Esophagus (tissue), 2 donors: ENCODE measurements around the gene RNF138. TPM values are rescaled to one million over a fixed set of nuclear protein-coding genes. Genes with fewer than 3 reads are reported as not detected.

Experiments
- H3K27ac ChIP-seq, 2 donors: one replicate each; pipeline ENCODE4 v1.5.1; 2013; ENCODE audit warnings: low read depth in 2 of 2, mild to moderate bottlenecking in 2 of 2, inconsistent platforms in 1 of 2, low read length in 1 of 2, moderate library complexity in 1 of 2
- H3K27me3 ChIP-seq, 2 donors: one replicate each; pipeline ENCODE4 v1.6.1; 2013; ENCODE audit warnings: low read length in 2 of 2, control low read depth in 1 of 2, mild to moderate bottlenecking in 1 of 2; ENCODE audit not compliant: insufficient read depth in 2 of 2, control insufficient read depth in 1 of 2
- H3K36me3 ChIP-seq, 2 donors: one replicate each; pipeline ENCODE4 v1.6.1; 2013; ENCODE audit warnings: low read length in 1 of 2; ENCODE audit not compliant: control insufficient read depth in 2 of 2, insufficient read depth in 2 of 2
- H3K4me1 ChIP-seq, 2 donors: one replicate each; pipeline ENCODE4 v1.6.1; 2013; ENCODE audit warnings: low read length in 1 of 2; ENCODE audit not compliant: control insufficient read depth in 2 of 2, insufficient read depth in 2 of 2
- H3K4me3 ChIP-seq, 2 donors: one replicate each; pipeline ENCODE4 v1.5.1; 2013; ENCODE audit warnings: low read length in 2 of 2, mild to moderate bottlenecking in 2 of 2, low read depth in 1 of 2, moderate library complexity in 1 of 2
- H3K9me3 ChIP-seq, 2 donors: one replicate each; pipeline ENCODE4 v1.6.1; 2013; ENCODE audit warnings: mild to moderate bottlenecking in 2 of 2, low read depth in 1 of 2, low read length in 1 of 2, moderate library complexity in 1 of 2; ENCODE audit not compliant: control insufficient read depth in 2 of 2, insufficient read depth in 1 of 2
- WGBS, 2 donors: extraction: QIAGEN DNeasy Blood & Tissue Kit; methylation state at CpG; one replicate each; pipeline ENCODE4 v1.1.7; 2013; 5-methylcytosine and 5-hydroxymethylcytosine counted together
- polyA plus RNA-seq, 2 donors: library from polyadenylated mRNA; stranded (reverse); fragments of 200-250 nt; gene quantifications; one replicate each; pipeline ENCODE4 v1.2.3, GENCODE V29; 2013
- donor health status: healthy with polysubstance abuse.
- donor health status: Bipolar disorder and iron deficiency.

Gene RNF138
- polyA plus RNA-seq, 2 donors: 7.4 to 11.9 TPM

DNA sequence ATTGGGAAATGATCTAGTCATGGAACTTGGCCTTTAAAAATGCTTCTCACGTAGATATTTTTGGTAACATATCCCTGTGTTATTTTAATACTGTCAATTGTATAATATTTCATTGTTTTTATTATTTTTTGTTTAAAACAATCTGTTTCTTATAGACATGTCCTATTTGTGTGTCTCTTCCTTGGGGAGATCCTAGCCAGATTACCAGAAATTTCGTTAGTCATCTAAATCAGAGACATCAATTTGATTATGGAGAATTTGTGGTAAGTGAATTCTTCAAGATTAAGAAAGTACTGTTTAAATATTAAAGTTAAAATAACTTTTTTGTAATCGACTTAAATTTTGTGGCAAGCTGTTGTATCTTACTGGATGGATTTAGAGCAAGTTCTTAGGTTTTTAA is 34.9 kb downstream of the RNF138 start:
- Histone ChIP-seq H3K36me3 (peaks cover 0 to 2% of the 10 kb centered on the region in 2 donors), H3K4me1 (no peaks in the 10 kb centered on the region), H3K27me3 (no peaks in the 10 kb centered on the region), H3K9me3 (no peaks in the 10 kb centered on the region), H3K4me3 (no peak overlapping the region), H3K27ac (no peak overlapping the region)
- WGBS, 2 donors: 90 to 91% methylated on average over 3 of the region's 3 CpGs

DNA sequence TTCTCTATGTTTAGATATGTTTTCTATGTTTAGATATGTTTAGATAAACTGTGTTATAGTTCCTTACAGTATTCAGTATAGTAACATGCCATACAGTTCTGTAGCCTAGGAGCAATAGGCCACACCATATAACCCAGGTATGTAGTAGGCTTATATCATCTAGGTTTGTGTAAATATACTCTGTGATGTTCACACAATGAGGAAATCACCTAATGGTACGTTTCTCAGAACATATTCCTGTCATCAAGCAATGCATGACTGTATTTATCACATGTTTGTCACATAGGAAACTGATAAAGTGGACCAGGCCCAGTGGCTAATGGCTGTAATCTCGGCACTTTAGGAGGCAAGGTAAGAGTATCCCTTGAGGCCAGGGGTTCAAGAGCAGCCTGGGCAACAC is 44.0 kb downstream of the RNF138 start:
- H3K9me3 ChIP-seq: no peaks in the 10 kb centered on the region
- no peaks in the 10 kb centered on the region for H3K27me3 ChIP-seq
- H3K4me3 ChIP-seq: no peak overlapping the region
- H3K27ac ChIP-seq: no peak overlapping the region
- 76 to 85% methylated on average over 2 of the region's 2 CpGs for WGBS, 2 donors
- H3K36me3 ChIP-seq: peaks cover 0 to 2% of the 10 kb centered on the region in 2 donors
- no peaks in the 10 kb centered on the region for H3K4me1 ChIP-seq

DNA sequence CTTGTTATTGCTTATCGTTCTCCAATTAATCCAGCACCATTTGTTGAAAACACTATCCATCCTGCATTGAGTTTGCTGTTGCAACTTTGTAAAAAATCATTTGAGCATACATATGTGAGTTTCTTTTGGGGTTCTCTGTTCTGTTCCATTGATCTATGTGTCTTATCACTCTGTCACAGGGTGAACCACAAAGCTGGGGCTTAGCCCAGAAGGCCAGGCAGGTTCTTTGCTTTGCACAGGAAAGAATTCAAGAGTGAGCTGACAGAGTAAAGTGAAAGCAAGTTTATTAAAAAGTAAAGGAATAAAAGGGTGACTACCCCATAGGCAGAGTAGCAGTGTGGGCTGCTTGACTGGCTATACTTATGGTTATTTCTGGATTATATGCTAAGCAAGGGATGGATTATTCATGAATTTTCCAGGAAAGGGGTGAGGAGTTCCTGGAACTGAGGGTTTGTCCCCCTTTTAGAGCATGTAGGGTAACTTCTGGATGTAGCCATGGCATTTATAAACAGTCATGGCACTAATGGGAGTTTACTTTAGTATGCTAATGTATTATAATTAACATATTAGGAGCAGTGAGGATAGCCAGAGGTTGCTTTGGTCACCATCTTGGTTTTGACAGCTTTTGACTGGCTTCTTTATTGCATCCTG is 46.8 kb downstream of the RNF138 start:
- Histone ChIP-seq H3K4me1 (no peaks in the 10 kb centered on the region), H3K27me3 (no peaks in the 10 kb centered on the region), H3K27ac (no peak overlapping the region), H3K36me3 (no peaks in the 10 kb centered on the region), H3K4me3 (no peak overlapping the region), H3K9me3 (no peaks in the 10 kb centered on the region)
- WGBS, 2 donors: 71 to 77% methylated on average over 1 of the region's 1 CpG

DNA sequence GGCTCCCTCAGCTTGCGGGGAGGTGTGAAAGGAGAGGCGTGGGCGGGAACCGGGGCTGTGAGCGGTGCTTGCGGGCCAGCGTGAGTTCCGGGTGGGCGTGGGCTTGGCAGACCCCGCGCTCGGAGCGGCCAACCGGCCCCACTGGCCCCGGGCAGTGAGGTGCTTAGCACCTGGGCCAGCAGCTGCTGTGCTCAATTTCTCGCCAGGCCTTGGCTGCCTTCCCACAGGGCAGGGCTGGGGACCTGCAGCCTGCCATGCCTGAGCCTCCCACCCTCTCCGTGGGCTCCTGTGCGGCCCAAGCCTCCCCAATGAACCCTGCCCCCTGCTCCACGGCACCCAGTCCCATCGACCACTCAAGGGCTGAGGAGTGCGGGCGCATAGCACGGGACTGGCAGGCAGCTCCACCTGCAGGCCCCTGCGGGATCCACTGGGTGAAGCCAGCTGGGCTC is 48.2 kb downstream of the RNF138 start:
- Histone ChIP-seq H3K27ac (no peak overlapping the region), H3K9me3 (no peaks in the 10 kb centered on the region), H3K4me3 (no peak overlapping the region), H3K4me1 (no peaks in the 10 kb centered on the region), H3K36me3 (no peaks in the 10 kb centered on the region), H3K27me3 (no peaks in the 10 kb centered on the region)
- 91 to 93% methylated on average over 24 of the region's 24 CpGs for WGBS, 2 donors

DNA sequence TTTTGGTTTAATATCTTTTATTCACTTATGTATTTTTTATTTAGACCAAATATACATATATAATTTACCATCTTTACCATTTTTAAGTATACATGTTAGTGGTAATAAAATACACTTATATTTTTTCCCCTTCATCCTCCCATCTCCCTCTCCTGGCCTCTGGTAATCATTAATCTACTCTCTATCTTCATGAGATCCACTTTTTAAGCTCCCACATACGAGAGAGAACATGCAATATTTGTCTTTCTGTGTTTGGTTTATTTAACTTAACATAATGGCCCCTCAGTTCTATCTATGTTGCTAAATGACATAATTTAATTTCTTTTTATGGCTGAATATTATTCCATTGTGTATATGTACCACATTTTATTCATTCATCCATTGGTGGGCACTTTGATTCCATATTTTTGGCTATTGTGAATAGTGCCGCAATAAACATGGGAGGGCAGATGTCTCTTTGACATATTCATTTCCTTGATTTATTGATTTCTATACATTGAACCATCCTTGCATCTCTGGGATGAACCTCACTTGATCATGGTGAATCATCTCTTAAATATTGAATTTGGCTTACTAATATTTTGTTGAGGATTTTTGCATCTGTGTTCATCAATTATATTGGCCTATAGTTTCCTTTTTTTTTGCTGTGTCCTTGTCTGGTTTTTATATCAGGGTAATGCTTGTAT is 56.7 kb downstream of the RNF138 start:
- H3K27me3 ChIP-seq: no peaks in the 10 kb centered on the region
- H3K36me3 ChIP-seq: no peaks in the 10 kb centered on the region
- no peaks in the 10 kb centered on the region for H3K9me3 ChIP-seq
- WGBS, 2 donors: 58 to 60% methylated on average over 2 of the region's 2 CpGs
- H3K4me1 ChIP-seq: no peaks in the 10 kb centered on the region
- no peak overlapping the region for H3K27ac ChIP-seq
- no peak overlapping the region for H3K4me3 ChIP-seq

DNA sequence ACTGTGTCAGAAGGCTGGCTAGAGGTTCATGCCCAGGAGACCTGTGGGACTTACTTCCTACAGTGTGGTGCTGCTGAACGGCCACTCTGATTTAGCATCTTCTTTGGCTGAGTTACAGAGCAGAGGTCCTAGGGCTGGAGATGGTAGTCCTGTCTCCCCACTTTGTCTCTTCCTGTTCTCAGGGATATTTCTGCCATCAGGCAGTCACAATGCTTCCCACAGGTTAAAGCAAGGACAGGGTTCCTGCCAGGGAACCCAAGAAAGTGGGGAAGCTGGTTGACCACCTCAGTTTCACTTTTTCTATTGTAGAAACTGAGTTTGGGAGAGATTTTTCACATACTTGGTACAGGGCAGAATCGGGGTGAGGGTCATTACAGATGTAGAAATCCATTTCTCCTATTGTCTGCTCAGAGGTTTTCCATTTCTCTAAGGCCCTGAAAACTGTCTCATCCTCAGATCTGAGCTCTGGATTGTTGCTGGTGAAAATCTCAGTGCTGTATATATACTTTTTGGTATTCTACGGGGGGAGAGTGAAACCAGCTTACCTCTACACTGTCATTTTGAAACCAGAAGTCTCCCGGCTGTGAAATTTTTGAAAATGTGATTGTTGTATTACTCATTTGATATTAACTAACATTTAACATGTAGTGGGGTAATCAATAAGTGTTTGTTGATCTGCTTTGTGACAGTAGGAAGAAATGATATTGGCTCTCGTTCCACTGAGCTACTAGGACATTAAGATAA is 61.2 kb downstream of the RNF138 start:
- 81% methylated on average over 5 of the region's 5 CpGs for WGBS, 2 donors
- Histone ChIP-seq H3K27ac (no peak overlapping the region), H3K27me3 (no peaks in the 10 kb centered on the region), H3K4me3 (no peak overlapping the region), H3K4me1 (no peaks in the 10 kb centered on the region), H3K9me3 (no peaks in the 10 kb centered on the region), H3K36me3 (no peaks in the 10 kb centered on the region)

DNA sequence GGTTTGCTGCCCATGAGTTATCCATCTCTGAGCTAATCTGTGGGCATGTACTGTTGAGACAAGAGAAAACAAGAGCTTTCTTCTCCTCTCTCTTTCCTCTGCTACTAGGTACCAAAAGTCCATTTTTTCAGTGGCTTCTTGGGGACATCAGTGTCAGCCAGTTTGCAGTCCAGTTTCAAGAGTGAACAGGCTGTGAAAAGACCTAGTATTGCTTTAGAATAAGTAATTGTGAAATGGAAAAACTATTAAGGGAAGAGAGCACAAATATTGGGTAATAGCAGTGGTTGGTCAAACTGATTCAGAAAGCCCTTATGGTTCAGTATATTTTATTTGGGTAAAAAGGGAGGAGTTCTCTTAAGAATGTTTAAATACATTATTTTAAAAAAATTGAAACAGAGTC is 65.2 kb downstream of the RNF138 start:
- no peak overlapping the region for H3K27ac ChIP-seq
- H3K9me3 ChIP-seq: no peaks in the 10 kb centered on the region
- H3K27me3 ChIP-seq: no peaks in the 10 kb centered on the region

DNA sequence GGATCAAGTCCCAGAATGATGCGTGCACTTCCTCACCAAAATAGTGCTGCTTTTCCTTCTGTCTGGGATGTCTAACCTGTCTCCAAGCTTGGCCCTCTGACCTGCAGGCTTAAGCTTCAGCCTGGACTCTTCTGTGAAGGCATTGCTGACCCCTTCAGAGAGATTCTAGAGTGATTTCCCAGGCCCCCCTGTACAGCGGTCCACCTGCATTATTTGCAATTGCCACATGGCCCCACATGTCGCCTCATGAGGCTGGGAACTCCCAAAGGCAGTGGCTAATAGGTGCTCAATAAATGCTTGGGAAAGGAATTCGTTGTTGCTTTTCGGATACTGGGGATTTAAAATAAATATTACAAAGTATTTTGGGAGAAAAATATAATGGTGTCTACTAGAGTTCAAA is 65.9 kb downstream of the RNF138 start:
- Histone ChIP-seq H3K4me1 (no peaks in the 10 kb centered on the region), H3K27me3 (no peaks in the 10 kb centered on the region), H3K9me3 (no peaks in the 10 kb centered on the region), H3K36me3 (no peaks in the 10 kb centered on the region), H3K4me3 (no peak overlapping the region), H3K27ac (no peak overlapping the region)
- 65 to 67% methylated on average over 5 of the region's 5 CpGs for WGBS, 2 donors

More for the DNA sequence above, 65.2 kb downstream of the RNF138 start:
- H3K4me3 ChIP-seq: no peak overlapping the region
- H3K4me1 ChIP-seq: no peaks in the 10 kb centered on the region
- H3K36me3 ChIP-seq: no peaks in the 10 kb centered on the region

DNA sequence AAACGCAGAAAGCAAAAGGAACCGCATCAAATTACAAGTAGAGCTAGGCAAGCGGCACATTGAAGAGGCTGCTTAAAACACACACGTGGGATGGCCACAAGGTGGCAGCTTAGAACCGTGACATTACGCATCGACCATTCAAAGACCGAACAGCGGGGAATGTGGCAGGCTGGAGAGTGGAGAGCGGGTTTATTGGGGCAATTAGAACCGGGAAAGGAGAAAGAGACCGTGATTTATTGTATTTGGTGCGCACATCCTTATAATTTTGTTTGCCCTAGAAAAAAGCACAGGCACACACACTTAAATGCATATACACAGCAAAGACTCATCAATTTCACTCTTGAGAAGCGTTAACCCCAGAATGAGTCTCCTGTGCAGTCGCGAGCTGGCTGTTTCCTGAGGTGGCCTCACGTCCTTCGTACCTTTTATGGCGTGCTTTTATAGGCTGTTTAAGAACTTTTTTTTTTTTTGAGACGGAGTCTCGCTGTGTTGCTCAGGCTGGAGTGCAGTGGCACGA is 66.5 kb downstream of the RNF138 start:
- no peak overlapping the region for H3K4me3 ChIP-seq
- H3K9me3 ChIP-seq: no peaks in the 10 kb centered on the region
- no peak overlapping the region for H3K27ac ChIP-seq
- WGBS, 2 donors: 6 to 11% methylated on average over 22 of the region's 22 CpGs
- H3K4me1 ChIP-seq: no peaks in the 10 kb centered on the region
- H3K36me3 ChIP-seq: no peaks in the 10 kb centered on the region
- no peaks in the 10 kb centered on the region for H3K27me3 ChIP-seq
